Activated naive CD8-positive, alpha-beta T cell treated with anti-CD3 and anti-CD28 coated beads, Interleukin-2, amount 50 U/mL, for 24 hours (primary cell): ENCODE results near the gene ARHGAP10.

Source experiments
- ATAC-seq: fragments of 150-1000 bp; cut with Tn5 transposase; one replicate; pipeline ENCODE4 v1.10.0; 2021
- DNase-seq: peaks from one replicate; pipeline ENCODE4 v3.0.0; 2021
- H3K27ac Mint-ChIP-seq: one replicate; pipeline ENCODE4 v1.8.0; 2021; ENCODE audit warnings: mild to moderate bottlenecking, mixed read lengths
- H3K27me3 Mint-ChIP-seq: one replicate; pipeline ENCODE4 v1.8.0; 2021; ENCODE audit warnings: mixed read lengths
- H3K36me3 Mint-ChIP-seq: one replicate; pipeline ENCODE4 v1.8.0; 2021; ENCODE audit warnings: low read depth, mixed read lengths
- H3K4me1 Mint-ChIP-seq: one replicate; pipeline ENCODE4 v1.8.0; 2021; ENCODE audit warnings: mixed read lengths
- H3K4me3 Mint-ChIP-seq: one replicate; pipeline ENCODE4 v1.8.0; 2021; ENCODE audit warnings: mild to moderate bottlenecking, moderate library complexity, mixed read lengths
- H3K9me3 Mint-ChIP-seq: one replicate; pipeline ENCODE4 v1.8.0; 2021; ENCODE audit warnings: mixed read lengths

The ARHGAP10 gene

DNA sequence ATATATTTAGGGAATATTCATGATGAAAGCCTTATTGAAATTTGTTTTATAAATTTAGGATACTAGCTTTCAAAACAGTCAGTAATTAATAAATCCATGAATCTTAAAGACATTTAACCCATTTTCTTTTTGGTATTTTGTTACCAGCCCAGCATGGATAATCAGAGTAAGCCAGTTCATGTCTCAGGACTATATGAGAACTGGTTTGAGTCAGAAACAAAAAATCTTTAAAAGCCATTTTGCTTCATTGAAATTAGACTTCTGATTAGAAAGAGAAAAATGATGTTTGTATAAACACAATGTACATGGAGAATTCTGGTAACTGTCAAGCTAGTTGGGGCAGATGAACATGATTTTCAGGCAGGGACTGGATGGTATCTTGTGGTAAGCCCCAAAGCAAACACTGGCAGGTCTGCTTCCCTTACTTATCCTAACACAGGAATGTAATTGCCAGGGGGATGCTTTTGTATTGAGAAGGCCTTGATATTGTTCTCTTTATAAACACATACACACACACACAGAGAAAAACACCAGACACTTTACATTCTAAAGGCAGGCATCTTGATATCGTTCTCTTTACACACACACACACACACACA, 9.4 kb downstream of the ARHGAP10 start:
- H3K9me3 Mint-ChIP-seq = no peaks in the 10 kb centered on the region

DNA sequence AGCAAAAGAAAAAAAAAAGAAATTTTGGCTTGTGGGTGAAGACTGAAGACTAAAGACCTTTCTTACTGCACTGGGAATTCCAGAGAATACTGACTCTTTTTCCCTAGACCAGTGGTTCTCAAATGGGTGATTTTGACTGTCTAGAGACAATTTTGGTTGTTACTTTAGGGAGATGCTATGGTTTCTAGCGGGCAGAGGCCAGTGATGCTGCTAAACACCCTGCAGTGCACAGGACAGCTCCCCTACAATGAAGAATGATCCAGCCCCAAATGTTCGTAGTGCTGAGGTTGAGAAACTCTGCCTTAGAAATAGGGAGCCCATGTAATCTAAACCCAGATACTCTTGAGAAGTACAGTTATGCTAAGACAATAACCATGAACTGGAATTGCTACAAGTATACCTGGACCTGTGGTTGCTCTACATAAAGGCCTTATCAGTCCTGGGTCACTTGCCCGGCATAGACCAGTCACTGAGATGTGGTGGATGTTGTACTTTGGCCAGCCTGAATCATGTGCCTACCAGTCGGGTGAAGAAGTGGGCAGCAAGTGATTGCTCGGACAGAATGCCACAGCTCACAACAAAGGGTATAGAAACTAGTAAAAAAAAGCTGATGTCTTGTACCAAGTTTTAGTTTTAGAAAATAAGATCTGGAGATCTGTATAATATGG, 16.0 kb downstream of the ARHGAP10 start:
- no peaks in the 10 kb centered on the region for H3K27me3 Mint-ChIP-seq
- DNase-seq = no peak
- no peaks in the 10 kb centered on the region for H3K4me1 Mint-ChIP-seq
- no peak for ATAC-seq
- H3K4me3 Mint-ChIP-seq = no peak overlapping the region
- no peak overlapping the region for H3K27ac Mint-ChIP-seq
- H3K36me3 Mint-ChIP-seq = no peaks in the 10 kb centered on the region
- H3K9me3 Mint-ChIP-seq = no peaks in the 10 kb centered on the region

More for the DNA sequence above, 9.4 kb downstream of the ARHGAP10 start:
- DNase-seq (no peak), ATAC-seq (no peak)
- peaks cover 2% of the 10 kb centered on the region for H3K27me3 Mint-ChIP-seq
- H3K4me1 Mint-ChIP-seq = no peaks in the 10 kb centered on the region
- no peak overlapping the region for H3K27ac Mint-ChIP-seq
- no peaks in the 10 kb centered on the region for H3K36me3 Mint-ChIP-seq
- no peak overlapping the region for H3K4me3 Mint-ChIP-seq

DNA sequence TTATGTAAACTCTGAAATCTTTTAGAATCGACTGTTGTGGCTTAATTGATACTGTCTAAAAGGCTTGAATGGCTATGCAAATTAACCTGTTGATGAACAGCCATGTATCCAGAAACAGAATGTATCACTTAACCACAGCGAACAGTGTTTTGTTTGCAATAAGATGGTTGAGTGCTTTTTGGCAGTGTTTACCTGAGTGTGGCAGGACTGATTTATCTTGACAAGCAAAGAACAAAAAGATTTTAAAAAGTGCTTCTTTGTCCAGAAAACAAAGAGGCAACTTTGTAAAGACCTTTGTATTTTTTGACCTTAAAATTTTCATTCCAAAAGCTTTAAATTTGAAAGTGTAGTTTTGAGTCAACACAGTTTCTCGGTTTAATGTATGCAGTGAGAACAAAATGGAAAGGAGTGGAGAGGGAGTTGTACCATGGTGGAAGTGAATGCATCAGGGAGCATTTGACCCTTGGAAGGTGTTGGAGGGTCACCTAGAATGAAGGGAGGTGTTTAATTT, 18.0 kb downstream of the ARHGAP10 start:
- ATAC-seq (no peak), DNase-seq (no peak)
- Mint-ChIP-seq H3K4me1 (no peaks in the 10 kb centered on the region), H3K9me3 (no peaks in the 10 kb centered on the region), H3K27me3 (no peaks in the 10 kb centered on the region), H3K4me3 (no peak overlapping the region), H3K36me3 (no peaks in the 10 kb centered on the region), H3K27ac (no peak overlapping the region)

DNA sequence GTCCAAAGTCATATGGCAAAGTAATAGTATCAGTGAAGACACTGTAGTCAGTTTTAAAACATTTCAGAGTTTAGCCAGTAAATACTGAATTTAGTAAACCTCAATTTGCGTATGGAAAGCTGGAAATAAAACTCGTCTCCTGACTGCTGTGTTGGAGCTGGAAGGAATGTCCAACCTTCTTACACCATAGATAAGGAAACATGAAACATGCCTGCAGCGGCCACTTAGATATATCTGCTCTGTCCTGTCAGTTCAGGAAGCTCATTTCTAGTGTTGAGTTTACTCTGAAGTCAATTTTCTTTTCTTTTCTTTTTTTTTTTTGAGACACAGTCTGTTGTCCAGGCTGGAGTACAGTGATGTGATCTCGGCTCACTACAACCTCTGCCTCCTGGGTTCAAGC, 21.2 kb downstream of the ARHGAP10 start:
- DNase-seq (no peak), ATAC-seq (no peak)
- Mint-ChIP-seq H3K4me1 (peaks cover 3% of the 10 kb centered on the region), H3K27me3 (no peaks in the 10 kb centered on the region), H3K9me3 (no peaks in the 10 kb centered on the region), H3K4me3 (no peak overlapping the region), H3K36me3 (no peaks in the 10 kb centered on the region), H3K27ac (no peak overlapping the region)

DNA sequence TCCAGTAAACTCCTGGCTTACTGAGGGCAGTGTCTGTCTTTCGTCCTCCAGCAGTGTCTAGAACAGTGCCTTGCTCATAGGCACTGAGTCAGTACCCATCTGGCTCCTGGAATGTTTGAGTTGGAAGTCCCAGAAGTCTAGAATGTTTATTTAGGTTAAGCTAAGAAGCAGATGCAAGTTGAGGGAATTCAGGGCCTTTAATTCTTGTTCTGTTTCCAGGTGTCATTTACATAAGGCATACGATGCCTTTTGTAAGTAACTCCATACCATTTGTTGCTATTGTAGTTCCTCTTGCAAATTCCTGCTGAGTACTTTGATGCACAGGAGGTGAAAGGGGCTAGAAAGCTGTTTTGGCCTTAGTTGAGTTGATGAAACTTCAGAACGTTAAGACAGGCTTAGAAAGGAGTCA, 22.2 kb downstream of the ARHGAP10 start:
- DNase-seq (no peak), ATAC-seq (no peak)
- Mint-ChIP-seq H3K27me3 (no peaks in the 10 kb centered on the region), H3K4me3 (no peak overlapping the region), H3K27ac (no peak overlapping the region), H3K4me1 (peaks cover 3% of the 10 kb centered on the region), H3K36me3 (no peaks in the 10 kb centered on the region), H3K9me3 (no peaks in the 10 kb centered on the region)

DNA sequence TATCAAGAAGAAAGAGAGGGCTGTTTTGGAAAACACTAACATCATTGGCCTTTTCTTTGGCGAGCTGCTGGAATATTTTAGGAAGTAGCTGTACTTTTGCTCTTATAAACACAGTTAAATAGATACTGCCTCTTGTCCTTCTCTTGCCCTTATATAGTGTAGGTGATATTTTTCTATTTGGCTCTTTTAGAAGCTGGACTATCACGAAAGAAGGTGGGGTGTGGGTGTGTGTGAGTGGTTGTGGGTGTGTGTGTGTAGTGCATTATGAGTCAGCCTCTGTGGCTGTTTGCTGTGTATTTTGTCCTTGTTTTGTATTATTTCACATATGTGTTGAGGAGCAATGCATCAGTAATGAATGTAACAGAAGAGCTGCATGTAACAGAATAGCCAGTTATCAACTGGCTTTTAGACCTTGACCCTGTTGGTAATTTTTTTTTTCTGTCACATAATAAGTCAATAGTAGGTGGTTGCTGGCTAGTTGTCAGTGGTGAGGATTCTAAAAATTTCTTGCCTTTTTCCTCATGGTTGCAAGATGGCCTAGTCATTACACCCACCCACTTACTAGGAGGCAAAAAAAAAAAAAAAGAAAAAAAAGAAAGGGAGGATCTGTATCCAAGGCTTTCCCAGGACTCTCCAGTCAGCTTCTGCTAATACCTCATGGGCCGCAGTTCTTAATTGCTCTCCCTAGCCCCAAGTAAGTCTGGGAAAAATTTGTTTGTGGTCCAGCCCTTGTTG, 23.8 kb downstream of the ARHGAP10 start:
- H3K9me3 Mint-ChIP-seq = no peaks in the 10 kb centered on the region
- ATAC-seq (no peak), DNase-seq (no peak)
- no peak overlapping the region for H3K4me3 Mint-ChIP-seq
- H3K36me3 Mint-ChIP-seq = no peaks in the 10 kb centered on the region
- no peak overlapping the region for H3K27ac Mint-ChIP-seq
- peaks cover 3% of the 10 kb centered on the region for H3K4me1 Mint-ChIP-seq
- no peaks in the 10 kb centered on the region for H3K27me3 Mint-ChIP-seq

DNA sequence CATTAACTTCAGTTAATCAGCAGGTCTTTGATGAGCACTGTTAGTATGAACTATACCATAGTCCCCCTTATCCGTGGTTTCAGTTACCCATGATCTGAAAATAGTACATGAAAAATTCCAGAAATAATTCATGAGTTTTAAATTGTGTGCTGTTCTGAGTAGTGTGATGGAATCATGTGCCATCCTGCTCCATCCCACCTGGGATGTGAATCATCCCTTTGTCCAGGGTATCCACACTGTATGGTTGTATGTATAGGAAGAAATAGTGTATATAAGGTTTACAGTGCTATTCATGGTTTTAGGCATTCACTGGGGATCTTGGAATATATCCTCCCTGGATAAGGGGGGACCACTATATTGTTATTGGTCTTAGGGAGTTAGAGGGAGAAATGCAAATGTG, 24.5 kb downstream of the ARHGAP10 start:
- H3K27ac Mint-ChIP-seq = no peak overlapping the region
- no peaks in the 10 kb centered on the region for H3K27me3 Mint-ChIP-seq
- DNase-seq = no peak
- H3K36me3 Mint-ChIP-seq = no peaks in the 10 kb centered on the region
- no peak for ATAC-seq
- peaks cover 6% of the 10 kb centered on the region for H3K4me1 Mint-ChIP-seq
- no peak overlapping the region for H3K4me3 Mint-ChIP-seq
- no peaks in the 10 kb centered on the region for H3K9me3 Mint-ChIP-seq

DNA sequence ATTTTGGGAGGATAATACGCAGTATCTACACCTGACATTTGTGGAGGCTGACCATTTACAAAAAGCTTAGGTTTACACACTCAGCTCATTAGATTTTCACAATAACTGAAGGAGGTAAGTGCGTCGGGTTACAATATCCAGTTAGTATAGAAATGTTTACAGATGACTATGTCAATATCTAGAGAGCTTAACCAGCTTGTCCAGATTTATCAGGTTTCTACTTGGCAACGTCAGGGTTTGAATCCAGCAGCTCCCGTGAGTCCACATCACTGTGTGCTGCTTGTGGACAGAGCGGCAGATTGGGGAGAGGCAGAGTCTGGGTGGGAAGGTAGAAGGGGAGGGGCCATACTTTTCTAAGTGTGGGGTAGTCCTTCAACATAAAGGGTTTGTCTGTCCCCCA, 28.3 kb downstream of the ARHGAP10 start:
- no peak overlapping the region for H3K4me3 Mint-ChIP-seq
- H3K4me1 Mint-ChIP-seq = peaks cover 9% of the 10 kb centered on the region
- no peaks in the 10 kb centered on the region for H3K36me3 Mint-ChIP-seq
- H3K9me3 Mint-ChIP-seq = no peaks in the 10 kb centered on the region
- no peak overlapping the region for H3K27ac Mint-ChIP-seq
- DNase-seq = no peak
- no peaks in the 10 kb centered on the region for H3K27me3 Mint-ChIP-seq
- no peak for ATAC-seq

DNA sequence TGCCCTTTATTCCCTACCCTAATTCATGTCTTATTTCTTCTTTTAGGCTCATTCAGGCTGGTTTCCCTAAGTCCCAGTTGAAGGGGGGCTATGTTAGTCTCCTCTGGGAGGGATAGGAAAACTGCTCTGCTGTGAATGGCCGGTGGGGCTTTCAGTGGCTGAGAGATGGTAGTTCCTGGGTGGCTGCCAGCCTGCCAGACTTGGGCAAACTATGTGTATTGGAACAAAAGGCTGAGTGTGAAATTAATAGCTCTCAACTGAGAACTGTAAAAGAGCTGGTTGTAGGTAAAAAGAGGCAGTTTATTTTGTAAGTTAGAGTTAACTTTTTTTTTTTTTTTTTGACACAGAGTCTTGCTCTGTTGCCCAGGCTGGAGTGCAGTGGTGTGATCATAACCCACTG, 28.8 kb downstream of the ARHGAP10 start:
- Mint-ChIP-seq H3K27ac (no peak overlapping the region), H3K27me3 (no peaks in the 10 kb centered on the region), H3K9me3 (no peaks in the 10 kb centered on the region), H3K4me3 (no peak overlapping the region), H3K36me3 (no peaks in the 10 kb centered on the region), H3K4me1 (peaks cover 7% of the 10 kb centered on the region)
- no peak for ATAC-seq
- DNase-seq = no peak

DNA sequence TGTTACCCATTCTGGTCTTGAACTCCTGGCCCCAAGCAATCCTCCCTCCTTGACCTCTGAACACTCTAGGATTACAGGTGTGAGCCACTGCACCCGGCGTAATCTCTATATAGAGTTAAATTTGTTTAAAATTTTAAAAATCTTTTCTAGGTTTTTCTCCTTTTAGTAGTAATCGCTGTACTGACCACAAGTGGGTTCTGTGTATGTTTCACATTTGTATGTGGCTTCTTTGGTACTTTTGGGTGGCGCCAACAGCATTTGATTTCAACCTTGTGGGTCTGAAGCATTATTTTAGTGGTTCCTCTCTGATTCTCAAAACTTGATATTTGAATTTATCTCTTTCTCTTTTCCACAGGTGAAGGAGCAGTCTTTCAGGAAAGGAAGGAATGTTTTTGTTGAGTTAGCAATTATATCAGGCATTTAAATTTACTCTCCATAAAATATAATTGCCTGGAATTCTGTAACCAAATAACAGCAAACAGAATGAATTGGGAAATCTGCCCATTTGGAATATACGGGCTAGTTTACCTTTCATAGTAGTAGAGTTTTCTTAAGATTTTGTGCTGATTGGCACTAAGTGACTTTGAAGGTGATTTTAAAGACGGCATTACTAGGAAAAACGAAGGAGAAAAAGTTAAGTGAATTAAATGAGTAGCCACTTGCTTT, 29.5 kb downstream of the ARHGAP10 start:
- Mint-ChIP-seq H3K27me3 (no peaks in the 10 kb centered on the region), H3K4me1 (peaks cover 6% of the 10 kb centered on the region), H3K9me3 (no peaks in the 10 kb centered on the region), H3K27ac (no peak overlapping the region), H3K36me3 (no peaks in the 10 kb centered on the region), H3K4me3 (no peak overlapping the region)
- ATAC-seq (peak; percentile 7), DNase-seq (no peak)

DNA sequence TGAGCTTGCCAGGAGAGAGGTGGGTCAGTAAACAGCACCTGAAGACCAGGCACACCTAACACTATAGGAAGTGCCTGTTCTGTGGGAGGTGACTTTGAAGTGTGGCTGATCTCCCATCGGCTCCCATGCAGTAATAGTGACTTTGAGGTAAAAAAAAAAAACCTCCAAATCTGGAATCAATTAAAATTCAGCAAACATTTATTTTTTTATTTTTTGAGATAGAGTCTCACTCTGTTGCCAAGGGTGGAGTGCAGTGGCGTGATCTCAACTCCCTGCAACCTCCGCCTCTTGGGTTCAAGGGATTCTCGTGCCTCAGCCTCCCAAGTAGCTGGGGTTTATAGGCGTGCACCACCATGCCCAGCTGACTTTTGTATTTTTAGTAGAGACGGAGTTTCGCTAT, 32.4 kb downstream of the ARHGAP10 start:
- ATAC-seq (no peak), DNase-seq (no peak)
- H3K9me3 Mint-ChIP-seq = no peaks in the 10 kb centered on the region
- H3K27ac Mint-ChIP-seq = no peak overlapping the region
- H3K36me3 Mint-ChIP-seq = no peaks in the 10 kb centered on the region
- peaks cover 12% of the 10 kb centered on the region for H3K4me1 Mint-ChIP-seq
- H3K4me3 Mint-ChIP-seq = no peak overlapping the region
- H3K27me3 Mint-ChIP-seq = no peaks in the 10 kb centered on the region

DNA sequence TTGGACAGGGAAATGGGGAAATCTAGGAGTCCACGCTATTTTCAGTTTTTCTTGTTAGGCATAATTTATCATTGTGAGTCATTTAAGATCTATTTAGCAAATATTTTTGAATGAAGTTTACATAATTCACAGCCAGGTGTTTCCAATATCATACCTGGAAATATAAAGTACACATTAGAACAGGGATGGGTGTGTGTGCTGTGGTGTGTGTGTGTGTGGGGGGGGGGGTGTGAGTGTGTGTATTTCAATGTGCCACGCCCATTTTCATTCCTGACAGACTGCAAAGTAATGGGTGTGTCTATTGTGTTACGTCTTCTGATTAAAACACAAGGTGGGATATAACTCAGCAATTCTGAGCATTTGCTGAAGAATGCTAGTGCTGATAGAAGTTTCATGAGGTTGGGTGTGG, 33.2 kb downstream of the ARHGAP10 start:
- DNase-seq (no peak), ATAC-seq (no peak)
- H3K4me3 Mint-ChIP-seq = no peak overlapping the region
- no peaks in the 10 kb centered on the region for H3K36me3 Mint-ChIP-seq
- H3K27me3 Mint-ChIP-seq = no peaks in the 10 kb centered on the region
- H3K27ac Mint-ChIP-seq = no peak overlapping the region
- H3K9me3 Mint-ChIP-seq = no peaks in the 10 kb centered on the region
- H3K4me1 Mint-ChIP-seq = peaks cover 19% of the 10 kb centered on the region

DNA sequence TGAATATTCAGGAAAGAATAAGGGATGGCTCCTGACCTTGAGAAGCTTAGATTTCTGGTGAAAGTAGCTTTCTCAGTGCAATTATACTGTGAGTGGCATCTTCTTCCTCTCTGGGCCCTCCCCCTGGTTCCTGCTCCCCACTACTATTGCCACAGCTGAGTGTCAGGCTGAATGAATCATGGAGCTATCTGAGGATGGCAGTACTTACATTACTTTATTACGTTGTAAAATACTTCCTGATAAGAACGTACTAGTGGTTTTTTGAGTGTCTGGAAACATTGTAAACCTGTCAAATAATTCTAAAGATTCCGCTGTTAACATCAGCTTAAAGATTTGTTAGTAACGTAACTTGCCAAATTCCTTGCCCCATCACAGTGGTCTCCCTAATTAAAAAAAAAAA, 36.2 kb downstream of the ARHGAP10 start:
- H3K9me3 Mint-ChIP-seq = no peaks in the 10 kb centered on the region
- no peaks in the 10 kb centered on the region for H3K27me3 Mint-ChIP-seq
- peak; percentile 80 for ATAC-seq
- no peak for DNase-seq
- no peaks in the 10 kb centered on the region for H3K36me3 Mint-ChIP-seq
- H3K4me3 Mint-ChIP-seq = no peak overlapping the region
- H3K27ac Mint-ChIP-seq = no peak overlapping the region
- H3K4me1 Mint-ChIP-seq = peaks cover 14% of the 10 kb centered on the region

DNA sequence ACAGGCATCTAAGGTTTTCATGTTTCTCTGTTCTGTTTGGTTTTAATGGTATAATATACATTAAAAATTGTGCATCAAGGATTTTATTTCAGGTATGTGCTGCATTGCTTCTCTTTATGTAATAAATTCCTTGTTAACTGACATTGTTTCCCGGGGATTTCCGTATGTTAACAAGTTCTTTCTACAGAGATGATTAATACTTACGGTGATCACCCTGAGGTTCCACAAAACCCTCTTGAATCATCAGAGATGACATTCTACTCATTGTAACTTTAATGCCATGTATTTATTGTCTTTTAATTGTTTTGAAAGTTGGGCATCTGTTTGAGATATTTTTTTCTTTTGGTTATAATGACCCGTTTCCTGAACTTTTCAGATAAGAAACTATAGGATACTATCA, 37.5 kb downstream of the ARHGAP10 start:
- ATAC-seq (peak; percentile 51), DNase-seq (no peak)
- Mint-ChIP-seq H3K4me3 (no peak overlapping the region), H3K36me3 (no peaks in the 10 kb centered on the region), H3K9me3 (no peaks in the 10 kb centered on the region), H3K27me3 (no peaks in the 10 kb centered on the region), H3K27ac (no peak overlapping the region), H3K4me1 (peaks cover 18% of the 10 kb centered on the region)

DNA sequence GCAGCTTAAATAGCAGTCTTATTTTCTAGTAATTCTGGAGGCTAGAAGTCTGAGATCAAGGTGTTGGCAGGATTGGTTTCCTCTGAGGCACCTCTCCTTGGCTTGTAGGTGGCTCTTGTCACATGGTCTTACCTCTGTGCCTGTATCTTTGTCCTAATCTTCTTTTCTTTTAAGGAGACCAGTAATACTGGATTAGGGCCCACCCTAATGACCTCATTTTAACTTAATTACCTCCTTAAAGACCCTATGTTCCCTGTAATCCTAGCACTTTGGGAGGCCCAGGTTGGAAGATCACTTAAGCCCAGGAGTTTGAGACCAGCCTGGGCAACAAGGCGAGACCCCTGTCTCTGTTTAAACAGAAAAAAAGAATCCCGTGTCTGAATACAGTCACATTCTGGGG, 38.9 kb downstream of the ARHGAP10 start:
- H3K27me3 Mint-ChIP-seq = no peaks in the 10 kb centered on the region
- ATAC-seq = no peak
- no peaks in the 10 kb centered on the region for H3K9me3 Mint-ChIP-seq
- no peak overlapping the region for H3K27ac Mint-ChIP-seq
- peaks cover 18% of the 10 kb centered on the region for H3K4me1 Mint-ChIP-seq
- DNase-seq = no peak
- H3K36me3 Mint-ChIP-seq = no peaks in the 10 kb centered on the region
- no peak overlapping the region for H3K4me3 Mint-ChIP-seq
